Testis (tissue), 5 donors: ENCODE measurements around the gene SETX. TPM values are rescaled to one million over a fixed set of nuclear protein-coding genes. Genes with fewer than 3 reads are reported as not detected.

ENCODE experiments used
- DNase-seq: peaks from one replicate; pipeline ENCODE4 v3.0.0-alpha.2; 2019
- H3K27ac ChIP-seq, 2 donors: fragments of 200-600 bp; sonication (generic); one replicate each; pipeline ENCODE4 v1.5.1; 2019
- H3K27me3 ChIP-seq: fragments of 200-600 bp; sonication (generic); one replicate; pipeline ENCODE4 v1.5.1; 2019
- H3K36me3 ChIP-seq: fragments of 200-600 bp; sonication (generic); one replicate; pipeline ENCODE4 v1.5.1; 2017; ENCODE audit warnings: low read depth; ENCODE audit errors: missing control alignments
- H3K4me1 ChIP-seq: fragments of 200-600 bp; sonication (generic); one replicate; pipeline ENCODE4 v1.5.1; 2019
- H3K4me3 ChIP-seq, 2 donors: fragments of 200-600 bp; sonication (generic); one replicate each; pipeline ENCODE4 v1.5.1; 2017 to 2019
- H3K9me3 ChIP-seq: fragments of 200-600 bp; sonication (generic); one replicate; pipeline ENCODE4 v1.5.1; 2017
- CTCF ChIP-seq, 3 experiments: fragments of 450-650 bp in 2 of 3; fragments of 200-600 bp in 1 of 3; sonication (generic) in 1 of 3; IDR thresholded peaks; one replicate each; pipeline ENCODE4 v1.5.1; 2016 to 2019; ENCODE audit warnings: antibody characterized with exemption in 3 of 3, mild to moderate bottlenecking in 2 of 3, moderate library complexity in 1 of 3
- POLR2A ChIP-seq: fragments of 450-650 bp; IDR thresholded peaks from one replicate; pipeline ENCODE4 v1.6.1; 2017; ENCODE audit warnings: antibody characterized with exemption, mild to moderate bottlenecking, moderate library complexity
- WGBS, 2 donors: methylation state at CpG; one replicate each; pipeline ENCODE4 v1.1.5; 2018; 5-methylcytosine and 5-hydroxymethylcytosine counted together
- intact Hi-C: fragments of 100-400 bp; cut with DNase I; formaldehyde crosslinking; loops from one replicate; pipeline ENCODE4 v1.15.1; 2023; ENCODE audit warnings: low total_unique reads
- long read RNA-seq, 2 donors: transcript quantifications; one replicate each; lab custom pipeline, GENCODE V29; 2026
- polyA plus RNA-seq: library from polyadenylated mRNA; stranded (reverse); fragments of 350-450 nt; fragmentation: Illumina TruSeq; extraction: RNeasy Lipid Tissue Mini Kit (QIAGEN cat#74804); gene quantifications from one replicate; pipeline ENCODE4 v1.2.3, GENCODE V29; 2014; ENCODE audit warnings: low read depth, low replicate concordance; ENCODE audit not compliant: insufficient read depth
- total RNA-seq, 2 donors: library from RNA; depleted of rRNA; stranded (reverse); fragments of >200 nt; gene quantifications; one replicate each; pipeline ENCODE4 v1.2.3, GENCODE V29; 2016

SETX gene, protein sequence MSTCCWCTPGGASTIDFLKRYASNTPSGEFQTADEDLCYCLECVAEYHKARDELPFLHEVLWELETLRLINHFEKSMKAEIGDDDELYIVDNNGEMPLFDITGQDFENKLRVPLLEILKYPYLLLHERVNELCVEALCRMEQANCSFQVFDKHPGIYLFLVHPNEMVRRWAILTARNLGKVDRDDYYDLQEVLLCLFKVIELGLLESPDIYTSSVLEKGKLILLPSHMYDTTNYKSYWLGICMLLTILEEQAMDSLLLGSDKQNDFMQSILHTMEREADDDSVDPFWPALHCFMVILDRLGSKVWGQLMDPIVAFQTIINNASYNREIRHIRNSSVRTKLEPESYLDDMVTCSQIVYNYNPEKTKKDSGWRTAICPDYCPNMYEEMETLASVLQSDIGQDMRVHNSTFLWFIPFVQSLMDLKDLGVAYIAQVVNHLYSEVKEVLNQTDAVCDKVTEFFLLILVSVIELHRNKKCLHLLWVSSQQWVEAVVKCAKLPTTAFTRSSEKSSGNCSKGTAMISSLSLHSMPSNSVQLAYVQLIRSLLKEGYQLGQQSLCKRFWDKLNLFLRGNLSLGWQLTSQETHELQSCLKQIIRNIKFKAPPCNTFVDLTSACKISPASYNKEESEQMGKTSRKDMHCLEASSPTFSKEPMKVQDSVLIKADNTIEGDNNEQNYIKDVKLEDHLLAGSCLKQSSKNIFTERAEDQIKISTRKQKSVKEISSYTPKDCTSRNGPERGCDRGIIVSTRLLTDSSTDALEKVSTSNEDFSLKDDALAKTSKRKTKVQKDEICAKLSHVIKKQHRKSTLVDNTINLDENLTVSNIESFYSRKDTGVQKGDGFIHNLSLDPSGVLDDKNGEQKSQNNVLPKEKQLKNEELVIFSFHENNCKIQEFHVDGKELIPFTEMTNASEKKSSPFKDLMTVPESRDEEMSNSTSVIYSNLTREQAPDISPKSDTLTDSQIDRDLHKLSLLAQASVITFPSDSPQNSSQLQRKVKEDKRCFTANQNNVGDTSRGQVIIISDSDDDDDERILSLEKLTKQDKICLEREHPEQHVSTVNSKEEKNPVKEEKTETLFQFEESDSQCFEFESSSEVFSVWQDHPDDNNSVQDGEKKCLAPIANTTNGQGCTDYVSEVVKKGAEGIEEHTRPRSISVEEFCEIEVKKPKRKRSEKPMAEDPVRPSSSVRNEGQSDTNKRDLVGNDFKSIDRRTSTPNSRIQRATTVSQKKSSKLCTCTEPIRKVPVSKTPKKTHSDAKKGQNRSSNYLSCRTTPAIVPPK (N-terminal part only)
- total RNA-seq (100 to 1,000 TPM; 109 to 157 TPM), polyA plus RNA-seq (74.1 TPM)
- long read RNA-seq, donor 1, partial matches to known transcripts, result 5 of 6 reads
- long read RNA-seq, donor 1, other reads (novel, unspliced or antisense), result 0 of 6 reads
- long read RNA-seq, donor 2, full-length matches to known transcripts, result 1 of 1 reads
- long read RNA-seq, donor 2, partial matches to known transcripts, result 0 of 1 reads
- long read RNA-seq, donor 2, other reads (novel, unspliced or antisense), result 0 of 1 reads

- Histone ChIP-seq H3K4me3 (peak within 1 kb of the TSS; percentile 88 to 98), H3K4me1 (peaks cover 27% of the 10 kb centered on the region), H3K9me3 (no peaks in the 10 kb centered on the region), H3K36me3 (no peaks in the 10 kb centered on the region), H3K27ac (peak within 1 kb of the TSS; percentile 91 to 93), H3K27me3 (no peaks in the 10 kb centered on the region)
- DNase-seq, result peak; percentile 98
- WGBS, 2 donors, result 1 to 2% methylated on average over 11 to 50 of the region's 82 CpGs
- TF ChIP-seq POLR2A (peak; percentile 81), CTCF (IDR thresholded peaks at IDR 0.05) (peak in 1 of 3 experiments; percentile 1)
- intact Hi-C loops, result no loop called here
Measured at GRCh38 chr9:132354637-132355355, at the start of gene SETX. SETX (minus strand) TSS chr9:132354986; CDS start chr9:132349428, 5,558 bp downstream.

GRCh38 chr9:132404228-132404881, 49.6 kb upstream of the SETX start:
- whole genome bisulfite sequencing, 2 donors, result 71 to 72% methylated on average over 9 of the region's 9 CpGs
- H3K27ac ChIP-seq, result no peak overlapping the region
- TF ChIP-seq POLR2A (no peak), CTCF (IDR thresholded peaks at IDR 0.05) (no peak)
- intact Hi-C loops, result no loop called here
- no peaks in the 10 kb centered on the region for H3K36me3 ChIP-seq
- H3K9me3 ChIP-seq, result no peaks in the 10 kb centered on the region
- H3K27me3 ChIP-seq, result no peaks in the 10 kb centered on the region
- H3K4me3 ChIP-seq, result no peak overlapping the region
- no peak for DNase-seq
- peaks cover 19% of the 10 kb centered on the region for H3K4me1 ChIP-seq

GRCh38 chr9:132401824-132402223, 47.0 kb upstream of the SETX start:
- Histone ChIP-seq H3K9me3 (no peaks in the 10 kb centered on the region), H3K4me3 (no peak overlapping the region), H3K36me3 (no peaks in the 10 kb centered on the region), H3K27ac (no peak overlapping the region), H3K4me1 (peaks cover 7% of the 10 kb centered on the region), H3K27me3 (no peaks in the 10 kb centered on the region)
- TF ChIP-seq CTCF (IDR thresholded peaks at IDR 0.05), result no peak
- no peak for TF ChIP-seq POLR2A
- no peak for DNase-seq
- 95 to 96% methylated on average over 4 of the region's 4 CpGs for WGBS, 2 donors
- intact Hi-C loops, result no loop called here
